ENCODE data around the gene DHCR7. TPM values are rescaled to one million over a fixed set of nuclear protein-coding genes. Genes with fewer than 3 reads are reported as not detected.

The DHCR7 gene
- polyA plus RNA-seq, 2 of the 4 experiments (the other 2 are of a cell fraction): 44.2 to 82.2 TPM

GRCh38 chr11:71482216-71482615 is 34.0 kb upstream of the DHCR7 start:
- ChIA-PET POLR2A (no interaction called here), CTCF (no interaction called here)
- 98% methylated on average over 9 of the region's 18 CpGs for WGBS (ENCODE audit: missing lambda C conversion rate)
- TF ChIP-seq MYC (IDR thresholded peaks at IDR 0.05; ENCODE audit: borderline replicate concordance, low read length): no peak
- TF ChIP-seq EHMT2 (IDR thresholded peaks at IDR 0.05; ENCODE audit: low read depth): no peak
- no peak for TF ChIP-seq EP300 (IDR thresholded peaks at IDR 0.05)
- TF ChIP-seq ELK1 (IDR thresholded peaks at IDR 0.05; ENCODE audit: low read depth, low read length): no peak
- TF ChIP-seq CHD4 (IDR thresholded peaks at IDR 0.05; ENCODE audit: borderline replicate concordance): no peak
- TF ChIP-seq SREBF2 (IDR thresholded peaks at IDR 0.05): no peak
- TF ChIP-seq HOXA7 (CRISPR knock-in tag; IDR thresholded peaks at IDR 0.05): no peak
- TF ChIP-seq ESRRA (IDR thresholded peaks at IDR 0.05; ENCODE audit: borderline replicate concordance, low read length): no peak
- TF ChIP-seq CTCF (IDR thresholded peaks at IDR 0.05): no peak
- TF ChIP-seq, protein P1, sequence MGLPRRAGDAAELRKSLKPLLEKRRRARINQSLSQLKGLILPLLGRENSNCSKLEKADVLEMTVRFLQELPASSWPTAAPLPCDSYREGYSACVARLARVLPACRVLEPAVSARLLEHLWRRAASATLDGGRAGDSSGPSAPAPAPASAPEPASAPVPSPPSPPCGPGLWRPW (IDR thresholded peaks at IDR 0.05): no peak
- TF ChIP-seq TFCP2L1 (CRISPR knock-in tag; IDR thresholded peaks at IDR 0.05): no peak
- TF ChIP-seq ZSCAN20 (CRISPR knock-in tag; IDR thresholded peaks at IDR 0.05): no peak
- no peak overlapping the region for H3K4me2 ChIP-seq
- DNase-seq (ENCODE audit: low read depth in 1 of 2, low spot score in 1 of 2): no peak
- FAIRE-seq: no peak
- no peaks in the 10 kb centered on the region for H3K4me1 ChIP-seq
- no peak overlapping the region for H3K27ac ChIP-seq
- H3K9me3 ChIP-seq: no peaks in the 10 kb centered on the region
- no peak overlapping the region for H3K4me3 ChIP-seq
- no peak for ATAC-seq

GRCh38 chr11:71481101-71481960 is 33.1 kb upstream of the DHCR7 start:
- no peak overlapping the region for H3K27ac ChIP-seq

More at GRCh38 chr11:71481101-71481960, 33.1 kb upstream of the DHCR7 start:
- no peak for FAIRE-seq
- TF ChIP-seq MAFK (IDR thresholded peaks at IDR 0.05; ENCODE audit: partially characterized antibody) (no peak), BHLHE40 (IDR thresholded peaks at IDR 0.05; ENCODE audit: low read depth, low read length) (no peak), RARB (CRISPR knock-in tag; IDR thresholded peaks at IDR 0.05) (no peak), GATA3 (IDR thresholded peaks at IDR 0.05; ENCODE audit: borderline replicate concordance) (no peak), FOSL2 (IDR thresholded peaks at IDR 0.05) (no peak), FOSL2 (CRISPR knock-in tag; IDR thresholded peaks at IDR 0.05) (no peak), POLR2AphosphoS2 (conservative IDR thresholded peaks at IDR 0.05; ENCODE audit: low read length) (no peak), NFE2L2 (conservative IDR thresholded peaks at IDR 0.05; ENCODE audit: low read length) (no peak), RFX5 (IDR thresholded peaks at IDR 0.05) (no peak), BCL3 (IDR thresholded peaks at IDR 0.05) (no peak), HEYL (CRISPR knock-in tag; IDR thresholded peaks at IDR 0.05) (no peak), TFCP2L1 (CRISPR knock-in tag; IDR thresholded peaks at IDR 0.05) (no peak), SMC3 (IDR thresholded peaks at IDR 0.05) (no peak), CTCF (IDR thresholded peaks at IDR 0.05) (no peak), NPAS2 (CRISPR knock-in tag; IDR thresholded peaks at IDR 0.05; ENCODE audit: borderline replicate concordance) (no peak), CHD2 (IDR thresholded peaks at IDR 0.05; ENCODE audit: low read length, partially characterized antibody) (no peak), SREBF2 (IDR thresholded peaks at IDR 0.05) (no peak), POLR2A (IDR thresholded peaks at IDR 0.05; ENCODE audit: low read length) (no peak), HMGXB4 (CRISPR knock-in tag; IDR thresholded peaks at IDR 0.05; ENCODE audit: borderline replicate concordance) (no peak), FOSB (CRISPR knock-in tag; IDR thresholded peaks at IDR 0.05) (no peak)
- TF ChIP-seq, protein P1 (IDR thresholded peaks at IDR 0.05): no peak
- DNase-seq (ENCODE audit: low read depth in 1 of 2, low spot score in 1 of 2): no peak
- Histone ChIP-seq H3K4me2 (no peak overlapping the region), H3K4me3 (no peak overlapping the region), H3K4me1 (no peaks in the 10 kb centered on the region), H3K9me3 (no peaks in the 10 kb centered on the region)
- WGBS (ENCODE audit: missing lambda C conversion rate): 88% methylated on average over 24 of the region's 24 CpGs
- no peak for ATAC-seq
- ChIA-PET CTCF (no interaction called here), POLR2A (no interaction called here)
